ENCODE data around the gene MAP2K4.

- TF ChIP-seq CTCF (IDR thresholded peaks at IDR 0.05): no peak
- TF ChIP-seq POLR2AphosphoS5 (IDR thresholded peaks at IDR 0.05; ENCODE audit: insufficient read depth in 1 of 2, low read depth in 1 of 2): no peak
These were observed 158.1 kb downstream of the MAP2K4 start for GRCh38 chr17:12178644-12179330.
